Type B pancreatic cell (in vitro differentiated cells): ENCODE measurements around the gene AJM1. TPM values are rescaled to one million over a fixed set of nuclear protein-coding genes. Genes with fewer than 3 reads are reported as not detected.
"Not testable (repeated sequence)": the region's sequence is repeated elsewhere in the genome, so short reads cannot be mapped to it uniquely, and the experiment has no call there.

Experiments used
- DNase-seq: peaks from one replicate; pipeline ENCODE4 v3.0.0; 2021; ENCODE audit warnings: mixed read lengths; ENCODE audit not compliant: unreplicated experiment; ENCODE audit errors: extremely low spot score
- H3K27ac Mint-ChIP-seq: 2 replicates; pipeline ENCODE4 v1.8.0; 2021; ENCODE audit warnings: mild to moderate bottlenecking, mixed read lengths
- H3K27me3 Mint-ChIP-seq: 2 replicates; pipeline ENCODE4 v1.8.0; 2021; ENCODE audit warnings: mixed read lengths
- H3K36me3 Mint-ChIP-seq: 2 replicates; pipeline ENCODE4 v1.8.0; 2021; ENCODE audit warnings: mixed read lengths
- H3K4me1 Mint-ChIP-seq: one replicate; pipeline ENCODE4 v1.8.0; 2021; ENCODE audit warnings: mixed read lengths; ENCODE audit not compliant: unreplicated experiment
- H3K4me3 Mint-ChIP-seq: 2 replicates; pipeline ENCODE4 v1.8.0; 2021; ENCODE audit warnings: mild to moderate bottlenecking, mixed read lengths
- H3K9me3 Mint-ChIP-seq: 2 replicates; pipeline ENCODE4 v1.8.0; 2021; ENCODE audit warnings: mixed read lengths
- CTCF ChIP-seq: fragments of 200-600 bp; sonication (generic); conservative IDR thresholded peaks from 2 replicates; pipeline ENCODE4 v1.5.0; 2021; ENCODE audit warnings: antibody characterized with exemption, mild to moderate bottlenecking
- total RNA-seq: library from RNA; stranded (reverse); gene quantifications from 2 replicates; pipeline ENCODE4 v1.2.1, GENCODE V29; 2021; ENCODE audit warnings: low replicate concordance

The AJM1 gene
- total RNA-seq, 1 donor from 2014 or later: 3.6 TPM

GRCh38 chr9:136829412-136829811 lies 12.9 kb upstream of the AJM1 start:
- H3K36me3 Mint-ChIP-seq: no peaks in the 10 kb centered on the region

GRCh38 chr9:136829981-136830885 lies 12.0 kb upstream of the AJM1 start:
- no peak overlapping the region for H3K4me3 Mint-ChIP-seq
- no peak overlapping the region for H3K27ac Mint-ChIP-seq
- no peak for TF ChIP-seq CTCF
- no peak for DNase-seq
- H3K4me1 Mint-ChIP-seq: no peaks in the 10 kb centered on the region
- H3K36me3 Mint-ChIP-seq: no peaks in the 10 kb centered on the region
- H3K27me3 Mint-ChIP-seq: no peaks in the 10 kb centered on the region
- H3K9me3 Mint-ChIP-seq: no peaks in the 10 kb centered on the region

More at GRCh38 chr9:136829412-136829811, 12.9 kb upstream of the AJM1 start:
- Mint-ChIP-seq H3K27ac (no peak overlapping the region), H3K9me3 (no peaks in the 10 kb centered on the region), H3K27me3 (no peaks in the 10 kb centered on the region), H3K4me3 (no peak overlapping the region), H3K4me1 (no peaks in the 10 kb centered on the region)
- no peak for DNase-seq
- no peak for TF ChIP-seq CTCF

GRCh38 chr9:136831002-136831719 lies 11.1 kb upstream of the AJM1 start:
- Mint-ChIP-seq H3K36me3 (no peaks in the 10 kb centered on the region), H3K4me3 (no peak overlapping the region), H3K27me3 (no peaks in the 10 kb centered on the region), H3K27ac (no peak overlapping the region), H3K9me3 (no peaks in the 10 kb centered on the region), H3K4me1 (no peaks in the 10 kb centered on the region)
- TF ChIP-seq CTCF: no peak
- DNase-seq: no peak

- no peak for DNase-seq
- Mint-ChIP-seq H3K4me1 (no peaks in the 10 kb centered on the region), H3K27ac (no peak overlapping the region), H3K36me3 (no peaks in the 10 kb centered on the region), H3K4me3 (no peak overlapping the region), H3K9me3 (no peaks in the 10 kb centered on the region), H3K27me3 (no peaks in the 10 kb centered on the region)
- no peak for TF ChIP-seq CTCF
These were observed 10.6 kb upstream of the AJM1 start for GRCh38 chr9:136831720-136832104.

GRCh38 chr9:136832581-136832980 lies 9.7 kb upstream of the AJM1 start:
- no peak for DNase-seq
- no peak overlapping the region for H3K4me3 Mint-ChIP-seq
- H3K27me3 Mint-ChIP-seq: no peaks in the 10 kb centered on the region
- no peak overlapping the region for H3K27ac Mint-ChIP-seq
- TF ChIP-seq CTCF: no peak
- H3K4me1 Mint-ChIP-seq: no peaks in the 10 kb centered on the region
- H3K9me3 Mint-ChIP-seq: no peaks in the 10 kb centered on the region
- H3K36me3 Mint-ChIP-seq: no peaks in the 10 kb centered on the region

DNA sequence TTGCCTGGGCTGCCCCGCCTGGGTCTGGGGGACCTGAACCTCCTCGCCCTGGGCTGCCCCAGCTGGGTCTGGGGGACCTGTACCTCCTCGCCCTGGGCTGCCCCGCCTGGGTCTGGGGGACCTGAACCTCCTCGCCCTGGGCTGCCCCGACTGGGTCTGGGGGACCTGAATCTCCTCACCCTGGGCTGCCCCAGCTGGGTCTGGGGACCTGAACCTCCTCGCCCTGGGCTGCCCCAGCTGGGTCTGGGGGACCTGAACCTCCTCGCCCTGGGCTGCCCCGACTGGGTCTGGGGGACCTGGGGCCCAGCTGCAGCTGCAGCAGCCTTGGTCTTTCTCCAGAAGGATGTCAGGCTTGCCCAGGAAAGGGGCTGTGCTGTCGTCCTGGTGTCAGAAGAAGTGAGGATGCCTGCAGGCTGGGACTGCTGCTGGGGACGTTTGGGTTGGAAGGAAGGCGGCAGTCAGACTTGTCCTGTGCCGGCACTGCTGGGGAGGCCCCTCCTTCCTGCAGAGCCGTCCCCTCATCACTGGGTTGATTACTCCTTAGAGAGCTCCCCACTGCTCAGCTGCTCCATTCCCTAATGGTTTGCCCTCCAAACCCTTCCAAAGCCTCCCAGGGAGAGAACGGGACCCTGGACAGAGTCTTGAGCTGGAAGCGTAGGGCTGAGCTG lies 8.8 kb upstream of the AJM1 start:
- H3K36me3 Mint-ChIP-seq, DNase-seq, H3K27me3 Mint-ChIP-seq, H3K4me1 Mint-ChIP-seq, H3K4me3 Mint-ChIP-seq, H3K9me3 Mint-ChIP-seq: not testable (repeated sequence)
- peak overlapping the region; percentile 39 for H3K27ac Mint-ChIP-seq
